Epithelial cell of esophagus (primary cell): Measurements from ENCODE around the gene RIC8B.

Experiments
- DNase-seq: peaks from one replicate; pipeline ENCODE4 v3.0.0; 2010; ENCODE audit warnings: low read depth
- H3K4me3 ChIP-seq: 2 replicates; pipeline ENCODE4 v1.5.1; 2011; ENCODE audit warnings: mild to moderate bottlenecking, low read length, control low read depth
- TF ChIP-seq, protein P1 (sequence below): IDR thresholded peaks from 2 replicates; pipeline ENCODE4 v1.5.1; 2011; ENCODE audit warnings: low read depth, mild to moderate bottlenecking, low read length, control low read depth, inconsistent platforms; ENCODE audit not compliant: insufficient read depth; ENCODE audit errors: missing control alignments

The RIC8B gene

DNA sequence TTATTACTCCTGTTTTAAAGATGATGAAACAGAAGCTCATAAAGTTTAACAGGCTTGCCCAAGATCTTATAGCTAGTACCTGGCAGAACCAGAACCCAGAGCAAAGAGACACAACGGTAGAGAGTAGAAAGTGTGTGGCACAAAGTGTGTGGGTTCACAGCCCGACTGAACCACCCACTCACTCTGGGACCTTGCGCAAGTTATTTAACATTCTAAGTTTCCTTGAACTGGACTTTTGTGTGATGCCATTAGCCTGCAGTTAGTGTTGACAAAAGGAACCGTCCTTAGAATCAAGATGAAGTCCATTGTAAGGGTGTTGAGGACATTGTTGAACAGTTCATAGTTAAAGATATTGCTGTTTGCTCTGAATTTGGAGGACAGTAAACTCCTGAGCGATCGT lies 29.9 kb upstream of the RIC8B start:
- no peak for DNase-seq
- TF ChIP-seq, protein P1, sequence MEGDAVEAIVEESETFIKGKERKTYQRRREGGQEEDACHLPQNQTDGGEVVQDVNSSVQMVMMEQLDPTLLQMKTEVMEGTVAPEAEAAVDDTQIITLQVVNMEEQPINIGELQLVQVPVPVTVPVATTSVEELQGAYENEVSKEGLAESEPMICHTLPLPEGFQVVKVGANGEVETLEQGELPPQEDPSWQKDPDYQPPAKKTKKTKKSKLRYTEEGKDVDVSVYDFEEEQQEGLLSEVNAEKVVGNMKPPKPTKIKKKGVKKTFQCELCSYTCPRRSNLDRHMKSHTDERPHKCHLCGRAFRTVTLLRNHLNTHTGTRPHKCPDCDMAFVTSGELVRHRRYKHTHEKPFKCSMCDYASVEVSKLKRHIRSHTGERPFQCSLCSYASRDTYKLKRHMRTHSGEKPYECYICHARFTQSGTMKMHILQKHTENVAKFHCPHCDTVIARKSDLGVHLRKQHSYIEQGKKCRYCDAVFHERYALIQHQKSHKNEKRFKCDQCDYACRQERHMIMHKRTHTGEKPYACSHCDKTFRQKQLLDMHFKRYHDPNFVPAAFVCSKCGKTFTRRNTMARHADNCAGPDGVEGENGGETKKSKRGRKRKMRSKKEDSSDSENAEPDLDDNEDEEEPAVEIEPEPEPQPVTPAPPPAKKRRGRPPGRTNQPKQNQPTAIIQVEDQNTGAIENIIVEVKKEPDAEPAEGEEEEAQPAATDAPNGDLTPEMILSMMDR, result no peak
- no peak overlapping the region for H3K4me3 ChIP-seq

DNA sequence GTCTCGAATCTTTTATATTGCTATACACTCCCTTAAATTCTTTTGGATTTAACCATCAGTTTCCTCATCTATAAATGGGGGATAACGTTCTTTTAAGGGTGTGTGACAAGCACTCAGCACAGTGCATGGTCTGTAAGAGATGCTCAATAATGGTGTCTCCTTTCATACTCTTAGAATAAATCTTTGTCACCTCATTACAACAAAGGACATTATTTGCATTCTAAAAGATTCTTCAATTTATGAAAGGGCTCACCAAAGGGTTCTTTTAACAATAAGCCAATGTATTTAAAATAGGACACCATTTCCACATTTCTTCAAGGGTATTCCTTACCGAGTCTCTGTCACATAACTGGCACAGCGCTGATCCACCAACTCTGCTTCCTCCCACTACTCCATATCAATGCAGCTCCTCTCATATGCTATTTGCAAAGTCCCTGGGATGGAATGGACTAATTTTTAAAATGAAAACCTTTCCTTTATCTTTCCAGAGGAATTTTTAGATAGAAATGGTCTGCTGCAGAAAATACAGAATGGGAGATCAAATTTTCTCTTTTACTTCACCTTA lies 29.2 kb upstream of the RIC8B start:
- DNase-seq, result no peak
- no peak overlapping the region for H3K4me3 ChIP-seq
- TF ChIP-seq, protein P1, result no peak

DNA sequence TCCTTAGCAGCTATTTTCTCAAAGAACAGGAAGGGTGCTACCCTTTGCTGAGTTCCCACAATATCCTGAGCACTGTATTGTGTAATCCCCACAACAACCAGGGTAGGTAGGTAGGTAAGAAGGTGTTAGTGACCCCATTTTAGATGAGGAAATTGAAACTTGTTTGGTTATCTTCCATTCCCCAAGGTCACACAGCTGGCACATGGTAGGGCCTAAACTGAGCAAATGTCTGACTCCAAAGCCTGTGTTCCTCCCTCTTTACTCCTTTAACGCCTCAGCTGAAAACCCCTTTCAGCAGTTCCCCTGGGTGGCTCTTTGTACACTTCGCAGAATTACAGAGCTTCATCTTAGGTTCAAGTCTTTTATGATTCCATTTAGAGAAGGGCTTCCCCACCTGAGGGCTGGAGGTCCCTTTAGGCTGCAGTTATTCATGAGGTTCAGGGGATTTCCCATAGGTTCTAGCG lies 26.5 kb upstream of the RIC8B start:
- TF ChIP-seq, protein P1, result no peak
- DNase-seq, result no peak
- no peak overlapping the region for H3K4me3 ChIP-seq

DNA sequence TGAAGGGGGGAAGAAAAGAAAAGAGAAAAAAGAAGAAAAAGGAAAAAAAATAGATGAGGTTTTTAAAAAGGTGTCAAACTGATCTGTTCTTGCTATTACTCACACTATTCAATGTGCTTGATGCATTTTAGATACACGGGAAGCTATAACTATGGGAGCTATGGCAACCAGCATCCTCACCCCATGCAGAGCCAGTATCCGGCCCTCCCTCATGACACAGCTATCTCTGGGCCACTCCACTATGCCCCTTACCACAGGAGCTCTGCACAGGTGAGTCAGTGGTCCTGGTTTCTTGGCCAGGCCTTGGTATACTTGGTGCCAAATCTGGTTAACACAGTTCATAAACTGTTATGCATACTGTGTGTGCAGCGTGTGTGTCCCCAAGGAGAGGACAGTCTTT lies 24.0 kb upstream of the RIC8B start:
- no peak overlapping the region for H3K4me3 ChIP-seq
- no peak for DNase-seq
- TF ChIP-seq, protein P1, result no peak

DNA sequence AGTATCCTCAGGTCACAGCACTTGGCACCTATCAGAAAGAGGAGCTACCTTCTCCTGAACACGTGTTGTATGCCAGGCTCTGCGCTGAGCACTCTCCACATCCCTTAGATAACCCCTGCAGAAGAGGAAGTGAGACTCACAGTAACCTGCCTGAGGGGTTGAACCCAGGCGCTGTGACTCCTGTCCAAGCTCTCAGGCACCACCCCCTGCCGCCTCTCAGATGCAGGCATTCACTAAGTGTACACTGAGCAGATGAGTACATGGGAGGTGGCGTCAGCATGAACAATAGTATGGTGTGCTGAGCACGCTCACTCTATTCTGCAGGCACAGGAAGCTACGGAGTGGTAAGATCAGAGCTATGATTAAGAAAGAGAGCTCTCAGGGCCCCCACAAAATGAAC lies 21.0 kb upstream of the RIC8B start:
- TF ChIP-seq, protein P1, result no peak
- DNase-seq, result peak; percentile 22
- H3K4me3 ChIP-seq, result no peak overlapping the region

DNA sequence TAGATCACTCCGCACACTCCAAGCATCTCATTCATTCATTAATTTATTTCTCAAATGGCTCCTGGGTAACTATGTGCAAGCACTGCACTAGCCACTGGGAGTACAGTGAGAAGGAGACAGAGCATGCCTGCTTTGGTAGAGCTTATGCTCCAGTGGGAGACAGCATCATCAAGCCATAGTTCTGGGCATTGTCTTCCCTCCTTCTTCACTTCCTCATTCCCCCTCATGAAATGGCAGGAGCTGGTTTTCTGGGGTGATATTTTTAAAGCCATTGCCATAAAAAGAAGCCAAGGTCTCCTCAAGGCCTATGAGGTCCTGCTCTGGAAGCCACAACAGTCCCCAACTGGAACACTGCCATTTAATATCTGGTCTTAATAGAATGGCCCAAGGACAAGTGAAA lies 20.2 kb upstream of the RIC8B start:
- H3K4me3 ChIP-seq, result no peak overlapping the region
- TF ChIP-seq, protein P1, result no peak
- no peak for DNase-seq

DNA sequence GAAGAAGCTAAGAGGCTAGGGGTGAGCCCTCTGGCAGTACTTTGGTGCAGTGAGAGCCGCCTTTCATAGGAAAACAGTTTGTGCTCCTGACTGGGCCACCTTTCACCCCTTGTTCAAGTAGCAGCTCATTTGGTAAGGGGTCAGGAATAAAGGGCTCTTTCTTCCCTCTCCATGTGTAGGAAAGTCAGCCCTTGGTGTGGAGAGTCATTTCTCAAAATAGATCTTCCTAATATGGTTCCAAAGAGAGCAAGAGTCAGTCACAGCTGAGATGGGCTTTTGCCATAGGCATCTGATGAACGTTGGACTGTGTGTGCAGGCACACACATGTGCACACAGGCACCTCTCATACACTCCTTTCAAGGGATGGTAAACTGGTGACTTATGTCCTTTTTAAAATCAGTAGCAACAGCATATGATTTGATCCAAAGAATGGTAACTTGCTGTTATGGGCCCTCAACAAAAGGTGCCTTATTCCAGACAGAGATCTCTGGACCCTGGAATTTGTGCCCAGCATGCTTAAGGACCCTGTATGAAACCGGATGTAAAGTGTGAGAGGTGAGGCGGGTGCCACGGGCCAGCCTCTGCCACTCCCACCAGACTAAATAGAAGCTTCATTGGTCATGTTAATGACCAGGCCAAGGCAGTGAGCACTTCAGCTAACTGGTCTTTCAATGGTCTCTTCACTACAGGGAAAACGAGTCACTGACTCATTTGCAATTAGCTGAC lies 16.7 kb upstream of the RIC8B start:
- H3K4me3 ChIP-seq, result no peak overlapping the region
- DNase-seq, result no peak

More for the DNA sequence above, 16.7 kb upstream of the RIC8B start:
- TF ChIP-seq, protein P1, result no peak
